Hematopoietic multipotent progenitor cell treated with erythropoietin and hydrocortisone succinate and interleukin-3 and kit ligand, for 15 days (in vitro differentiated cells): ENCODE measurements around the gene SCN3B.
"Not testable (repeated sequence)": the region's sequence is repeated elsewhere in the genome, so short reads cannot be mapped to it uniquely, and the experiment has no call there.

ENCODE experiments used
- DNase-seq: peaks from one replicate; pipeline ENCODE4 v3.0.0-alpha.2; 2015; ENCODE audit warnings: low spot score

Gene SCN3B, protein sequence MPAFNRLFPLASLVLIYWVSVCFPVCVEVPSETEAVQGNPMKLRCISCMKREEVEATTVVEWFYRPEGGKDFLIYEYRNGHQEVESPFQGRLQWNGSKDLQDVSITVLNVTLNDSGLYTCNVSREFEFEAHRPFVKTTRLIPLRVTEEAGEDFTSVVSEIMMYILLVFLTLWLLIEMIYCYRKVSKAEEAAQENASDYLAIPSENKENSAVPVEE

GRCh38 chr11:123654566-123655081 lies at the start of gene SCN3B:
Gene SCN3B, minus strand, starts transcription at chr11:123654624. Its CDS starts 823 bp downstream, at chr11:123653801.
- DNase-seq: no peak

DNA sequence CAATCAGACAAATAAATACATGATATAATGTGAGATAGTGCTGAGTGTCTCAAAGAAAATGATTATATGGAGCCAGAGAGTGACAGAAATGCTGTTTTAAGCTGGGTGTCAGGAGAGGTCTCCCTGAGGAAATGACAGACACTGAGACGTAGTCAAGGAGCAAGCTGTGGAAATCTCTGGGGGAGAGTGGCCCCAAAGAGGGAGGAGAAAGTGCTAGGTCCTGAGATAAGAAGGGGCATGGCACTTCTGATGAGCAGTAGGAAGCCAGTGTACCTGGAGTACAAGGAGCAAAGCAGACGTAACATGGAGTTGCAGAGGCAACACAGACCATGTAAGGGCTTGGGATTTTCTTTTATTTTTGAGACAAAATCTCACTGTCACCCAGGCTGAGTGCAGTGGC lies 48.3 kb upstream of the SCN3B start:
- DNase-seq: no peak

GRCh38 chr11:123702139-123702538 lies 47.7 kb upstream of the SCN3B start:
- DNase-seq: no peak

- no peak for DNase-seq
Observed at GRCh38 chr11:123700772-123701171, 46.3 kb upstream of the SCN3B start.

GRCh38 chr11:123698546-123699127 lies 44.2 kb upstream of the SCN3B start:
- no peak for DNase-seq

GRCh38 chr11:123696183-123696582 lies 41.8 kb upstream of the SCN3B start:
- DNase-seq: no peak

- DNase-seq: no peak
Observed at GRCh38 chr11:123695231-123695630, 40.8 kb upstream of the SCN3B start.

GRCh38 chr11:123694551-123694950 lies 40.1 kb upstream of the SCN3B start:
- DNase-seq: no peak

DNA sequence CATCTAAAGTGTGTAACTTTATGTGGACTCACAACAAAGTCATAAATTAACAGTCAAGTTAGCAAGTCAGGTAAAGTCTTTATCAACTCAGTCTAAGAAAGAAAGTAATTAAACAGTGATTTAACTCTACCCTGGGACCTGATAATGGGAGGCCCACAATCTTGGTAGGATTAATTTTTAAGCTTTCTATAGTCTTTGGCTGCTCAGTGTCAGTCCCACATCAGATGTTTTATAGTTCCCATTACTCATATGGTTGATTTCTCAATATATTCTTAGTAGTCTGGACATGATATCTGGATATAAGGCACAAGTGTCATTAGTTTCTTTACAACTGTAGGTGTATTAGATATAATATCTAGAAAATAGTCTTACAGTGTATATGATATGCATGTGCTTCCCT lies 38.5 kb upstream of the SCN3B start:
- DNase-seq: no peak

DNA sequence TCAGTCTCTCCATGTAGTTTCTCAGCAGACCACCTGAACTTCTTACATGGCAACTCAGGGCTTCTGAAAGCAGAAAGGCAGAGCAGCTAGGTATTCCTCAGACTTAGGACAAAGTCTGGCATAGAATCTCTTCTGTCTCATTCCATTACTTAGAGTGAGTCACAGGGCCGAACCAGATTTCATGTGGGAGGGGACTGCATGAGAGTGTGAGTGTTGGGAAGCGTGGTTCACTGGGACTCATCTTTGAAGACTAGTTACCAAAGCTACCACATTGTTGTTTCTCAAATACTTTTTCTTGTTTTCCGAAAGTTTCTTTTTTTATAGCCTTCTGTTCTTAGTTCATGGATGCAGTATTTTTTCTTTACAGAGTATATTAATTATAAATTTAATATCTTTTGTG lies 36.1 kb upstream of the SCN3B start:
- no peak for DNase-seq

DNA sequence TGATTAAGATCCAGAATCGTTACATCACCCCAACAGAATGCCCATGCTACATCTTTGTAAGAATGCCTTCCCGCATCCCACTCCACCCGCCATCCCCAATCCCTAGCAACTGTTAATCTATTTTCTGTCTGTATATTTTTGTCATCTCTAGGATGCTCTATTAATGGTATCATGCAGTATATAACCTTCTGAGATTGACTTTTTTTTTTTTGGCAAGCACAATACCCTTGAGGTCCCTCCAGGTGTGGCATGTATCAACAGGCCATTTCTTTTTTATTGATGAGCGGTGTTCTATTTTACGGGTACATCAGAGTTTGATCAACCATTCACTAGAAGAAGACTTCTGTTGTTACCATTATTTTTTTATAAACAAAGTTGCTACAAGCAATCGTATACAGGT lies 30.2 kb upstream of the SCN3B start:
- no peak for DNase-seq

DNA sequence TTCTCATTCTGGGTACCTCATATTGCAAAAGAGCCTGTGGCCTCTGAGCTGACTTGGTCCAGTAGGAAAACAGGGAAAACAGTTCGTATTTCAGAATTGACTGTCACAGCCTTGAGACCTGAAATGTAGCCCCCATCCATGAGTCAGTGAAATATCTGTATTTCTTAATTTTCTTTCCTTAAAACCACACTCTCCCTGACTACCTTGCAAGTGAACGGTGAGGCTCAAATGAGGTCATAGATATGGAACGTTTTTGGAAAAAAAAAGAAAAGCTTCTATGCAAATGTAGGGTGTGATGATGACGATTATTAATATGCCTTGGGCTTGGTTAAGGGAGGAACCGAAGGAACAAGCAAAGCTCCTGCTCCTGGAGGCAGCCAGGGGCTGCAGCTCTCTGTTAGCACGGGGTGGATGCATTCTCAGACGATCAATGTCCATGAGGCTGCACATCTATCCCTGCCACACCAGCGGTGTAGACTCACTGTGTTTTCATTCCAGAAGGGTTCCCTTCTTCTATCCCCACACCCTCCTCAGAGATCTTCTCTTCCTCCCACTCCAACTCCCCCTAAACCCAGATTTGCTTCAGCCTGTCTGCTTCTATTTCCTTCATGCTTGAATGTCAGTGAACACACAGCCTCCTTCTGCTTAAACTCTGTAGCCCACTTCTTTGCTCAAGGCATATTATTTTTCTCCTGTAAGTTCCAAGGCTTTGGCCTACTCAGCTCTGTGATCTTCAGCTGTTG lies 29.2 kb upstream of the SCN3B start:
- no peak for DNase-seq

DNA sequence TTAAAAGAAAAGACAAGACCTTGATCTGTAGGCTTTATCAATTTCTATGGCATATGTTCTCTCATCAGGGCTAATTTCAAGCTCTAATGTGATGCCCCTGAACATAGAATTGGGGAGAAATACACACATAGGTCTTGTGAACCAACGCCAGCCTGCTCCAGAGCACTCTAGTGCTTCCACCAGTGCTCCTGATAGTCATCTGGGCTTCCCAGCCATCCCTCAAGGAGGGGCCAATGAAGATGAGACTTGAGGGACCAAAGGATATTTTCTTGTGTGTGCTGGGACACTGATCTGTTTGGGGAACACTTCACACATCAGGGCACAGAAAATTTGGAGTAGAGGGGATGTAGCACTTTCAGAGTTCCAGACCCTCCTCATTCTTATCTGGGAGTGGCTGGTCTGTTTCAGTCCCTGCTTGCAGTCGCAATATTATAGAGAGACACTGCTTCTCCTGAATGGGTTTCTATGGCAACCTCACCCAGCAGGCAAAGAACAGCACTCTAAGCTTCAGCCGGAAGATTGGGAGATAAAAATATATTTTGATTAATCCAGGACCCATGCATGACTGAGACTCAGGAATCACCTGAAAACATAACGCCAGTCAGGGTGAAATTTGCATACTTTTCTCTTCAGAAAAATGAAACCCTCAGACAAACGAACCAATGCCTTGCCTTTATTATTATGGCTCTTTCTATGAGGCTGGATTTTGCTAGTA lies 28.4 kb upstream of the SCN3B start:
- no peak for DNase-seq

DNA sequence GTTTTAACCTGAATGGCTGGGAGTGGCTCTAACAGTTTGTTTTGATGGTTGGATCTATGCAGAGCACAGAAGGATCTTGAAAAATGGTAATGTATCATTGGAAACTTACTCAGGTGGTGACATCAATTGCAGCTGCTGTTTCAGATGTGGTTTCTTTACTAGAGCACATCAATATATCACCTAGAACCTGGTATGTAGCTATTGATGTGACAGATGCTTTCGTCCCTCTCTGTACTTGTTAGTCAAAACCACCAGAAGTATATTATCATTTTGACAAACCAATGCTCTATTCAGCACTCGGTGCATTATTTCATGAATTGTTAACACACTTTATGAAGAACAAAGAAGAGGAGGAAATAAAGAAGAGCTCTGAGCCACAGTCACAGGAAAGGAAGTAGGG lies 26.6 kb upstream of the SCN3B start:
- no peak for DNase-seq

DNA sequence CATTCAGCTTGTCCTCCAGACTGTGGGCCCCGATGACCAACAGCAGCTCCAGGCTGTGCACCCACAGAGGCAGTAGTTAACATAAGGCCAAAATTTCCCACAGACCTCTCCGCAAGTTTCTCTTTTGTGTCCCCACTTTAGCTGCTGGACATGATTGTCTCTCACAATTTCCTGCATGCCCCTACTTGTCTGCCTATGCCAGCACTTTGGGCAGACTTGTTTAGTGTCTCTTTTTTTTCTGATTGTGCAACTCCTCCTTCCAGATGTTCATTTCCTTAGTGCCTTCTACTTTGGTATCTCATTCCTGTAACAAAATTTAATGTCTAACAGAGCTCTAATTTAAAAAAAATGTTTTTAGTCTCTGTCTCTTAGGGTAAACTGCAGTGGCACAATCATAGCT lies 23.8 kb upstream of the SCN3B start:
- DNase-seq: no peak

- DNase-seq: no peak
Observed at GRCh38 chr11:123677510-123677909, 23.1 kb upstream of the SCN3B start.

- no peak for DNase-seq
Observed at GRCh38 chr11:123674297-123674696, 19.9 kb upstream of the SCN3B start.

- no peak for DNase-seq
Observed at GRCh38 chr11:123672568-123672967, 18.1 kb upstream of the SCN3B start.

DNA sequence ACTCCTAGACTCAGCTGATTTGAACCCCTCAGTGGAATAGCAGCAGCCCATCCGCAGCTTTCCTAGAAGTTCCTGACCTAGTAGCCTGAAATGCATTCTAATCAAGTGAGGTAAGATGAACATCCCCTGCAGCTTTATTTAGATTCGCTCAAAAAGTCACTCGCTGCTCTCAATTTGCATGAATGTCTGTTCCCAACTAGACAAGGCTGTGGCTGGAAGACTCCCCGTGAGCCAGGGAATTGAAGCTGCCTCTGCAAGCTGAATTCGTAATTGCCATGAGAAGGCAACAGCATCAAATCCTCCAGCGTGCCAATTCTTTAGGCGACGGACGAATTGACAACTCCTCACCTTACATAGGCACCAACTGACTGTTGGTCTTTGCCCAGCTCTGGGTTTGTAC lies 17.1 kb upstream of the SCN3B start:
- no peak for DNase-seq

- no peak for DNase-seq
Observed at GRCh38 chr11:123670081-123670480, 15.7 kb upstream of the SCN3B start.

DNA sequence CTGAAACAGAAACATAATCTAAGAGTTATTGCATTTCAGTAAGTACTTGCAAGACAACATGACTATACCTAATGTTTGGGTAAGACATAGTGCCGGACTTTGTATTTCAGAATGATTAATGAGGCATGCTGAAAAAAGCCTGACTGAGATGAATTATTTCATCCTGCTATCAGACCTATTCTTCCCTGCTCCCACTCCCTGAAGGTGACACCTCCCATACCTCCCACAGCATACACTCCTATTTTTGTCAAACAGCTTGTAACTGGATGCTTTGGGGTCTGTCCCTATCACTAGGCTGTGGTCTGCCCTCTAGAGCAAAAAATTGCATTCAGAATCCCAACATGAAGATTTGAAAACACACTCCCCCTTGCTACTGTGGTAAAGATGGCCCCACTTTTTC lies 10.9 kb upstream of the SCN3B start:
- no peak for DNase-seq

DNA sequence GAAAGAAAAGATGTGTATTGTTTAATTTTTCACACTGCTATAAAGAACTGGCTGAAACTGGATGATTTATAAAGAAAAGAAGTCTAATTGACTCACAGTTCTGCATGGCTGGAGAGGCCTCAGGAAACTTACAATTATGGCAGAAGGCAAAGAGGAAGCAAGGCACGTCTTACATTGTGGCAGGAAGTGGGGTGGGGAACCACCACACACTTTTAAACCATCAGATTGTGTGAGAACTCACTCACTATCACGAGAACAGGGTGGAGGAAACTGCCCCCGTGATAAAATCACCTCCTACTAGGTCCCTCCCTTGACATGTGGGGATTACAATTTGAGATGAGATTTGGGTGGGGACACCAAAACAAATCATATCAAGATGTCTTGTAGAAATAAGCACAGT lies 5.5 kb upstream of the SCN3B start:
- DNase-seq: not testable (repeated sequence)

GRCh38 chr11:123659311-123659710 lies 4.9 kb upstream of the SCN3B start:
- DNase-seq: no peak
